Measurements from ENCODE around the gene VPS13D. TPM values are rescaled to one million over a fixed set of nuclear protein-coding genes. Genes with fewer than 3 reads are reported as not detected.
"Not testable (repeated sequence)": the region's sequence is repeated elsewhere in the genome, so short reads cannot be mapped to it uniquely, and the experiment has no call there.

Gene VPS13D
- total RNA-seq, 2 donors from 2014 or later = 54.0 to 63.3 TPM

DNA sequence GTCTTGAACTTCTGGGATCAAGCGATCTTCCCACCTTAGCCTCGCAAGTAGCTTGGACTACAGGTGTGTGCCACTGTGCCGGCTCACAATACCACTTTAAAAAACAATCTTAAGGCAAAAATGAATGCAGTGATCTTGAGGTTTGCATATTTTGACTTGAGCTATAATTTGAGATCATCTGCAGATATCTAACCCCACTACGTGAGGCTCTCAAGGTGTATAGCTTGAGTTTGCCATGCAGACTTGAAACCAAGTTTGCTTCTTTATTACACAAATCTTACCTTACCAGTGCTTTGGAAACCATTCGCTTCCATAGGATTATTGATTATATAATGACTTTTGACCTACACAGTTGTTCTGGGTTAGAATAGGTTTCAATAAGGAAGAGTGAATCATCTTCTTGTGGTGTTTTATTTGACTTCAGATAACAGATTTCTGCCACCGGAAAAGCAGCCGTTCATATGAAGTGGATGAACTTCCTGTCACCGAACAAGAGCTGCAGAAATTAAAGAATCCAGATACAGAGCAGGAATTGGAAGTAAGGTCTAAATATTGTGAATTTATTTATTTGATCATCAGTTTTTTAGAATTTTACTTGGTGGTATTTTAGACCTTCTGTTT lies 155.1 kb downstream of the VPS13D start:
- Histone ChIP-seq H3K9me3 (no peaks in the 10 kb centered on the region), H3K36me3 (replicated peaks in 1 of 2; ENCODE audit: insufficient read depth in 1 of 2, low read depth in 2 of 2) (peaks cover 0 to 10% of the 10 kb centered on the region in 2 donors), H3K27me3 (no peaks in the 10 kb centered on the region), H3K4me1 (peaks cover 22% of the 10 kb centered on the region), H3K4me3 (no peak overlapping the region), H3K27ac (peak overlapping the region in 1 of 4 donors; percentile 6)
- ATAC-seq (no peak), DNase-seq (no peak)
- intact Hi-C loops (cut with DNase I) = no loop called here
- no peak for TF ChIP-seq POLR2A (IDR thresholded peaks at IDR 0.05)
- WGBS, 2 donors = 84 to 85% methylated on average over 8 of the region's 8 CpGs

DNA sequence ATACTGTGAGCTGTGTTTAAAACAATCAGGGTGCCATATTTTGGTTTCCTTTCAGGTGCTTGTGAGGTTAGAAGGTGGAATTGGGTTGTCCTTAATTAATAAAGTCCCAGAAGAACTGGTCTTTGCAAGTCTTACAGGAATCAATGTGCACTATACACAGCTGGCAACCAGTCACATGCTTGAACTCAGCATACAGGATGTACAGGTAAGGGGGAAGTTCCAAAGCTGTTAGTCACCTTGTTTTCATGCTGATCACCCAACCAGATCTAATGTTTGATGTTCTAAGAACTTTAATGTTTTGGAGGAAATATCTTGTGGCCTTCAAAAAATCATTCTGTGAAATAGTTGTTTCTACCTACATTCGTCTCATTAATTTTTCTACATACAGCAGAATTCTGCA lies 156.3 kb downstream of the VPS13D start:
- H3K9me3 ChIP-seq = no peaks in the 10 kb centered on the region
- peak overlapping the region in 1 of 4 donors; percentile 37 for H3K27ac ChIP-seq
- no peak overlapping the region for H3K4me3 ChIP-seq
- DNase-seq (peak in 2 of 4 donors; percentile 41 to 74), ATAC-seq (no peak)
- peaks cover 12% of the 10 kb centered on the region for H3K4me1 ChIP-seq
- intact Hi-C loops (cut with DNase I) = no loop called here
- TF ChIP-seq, protein P1, sequence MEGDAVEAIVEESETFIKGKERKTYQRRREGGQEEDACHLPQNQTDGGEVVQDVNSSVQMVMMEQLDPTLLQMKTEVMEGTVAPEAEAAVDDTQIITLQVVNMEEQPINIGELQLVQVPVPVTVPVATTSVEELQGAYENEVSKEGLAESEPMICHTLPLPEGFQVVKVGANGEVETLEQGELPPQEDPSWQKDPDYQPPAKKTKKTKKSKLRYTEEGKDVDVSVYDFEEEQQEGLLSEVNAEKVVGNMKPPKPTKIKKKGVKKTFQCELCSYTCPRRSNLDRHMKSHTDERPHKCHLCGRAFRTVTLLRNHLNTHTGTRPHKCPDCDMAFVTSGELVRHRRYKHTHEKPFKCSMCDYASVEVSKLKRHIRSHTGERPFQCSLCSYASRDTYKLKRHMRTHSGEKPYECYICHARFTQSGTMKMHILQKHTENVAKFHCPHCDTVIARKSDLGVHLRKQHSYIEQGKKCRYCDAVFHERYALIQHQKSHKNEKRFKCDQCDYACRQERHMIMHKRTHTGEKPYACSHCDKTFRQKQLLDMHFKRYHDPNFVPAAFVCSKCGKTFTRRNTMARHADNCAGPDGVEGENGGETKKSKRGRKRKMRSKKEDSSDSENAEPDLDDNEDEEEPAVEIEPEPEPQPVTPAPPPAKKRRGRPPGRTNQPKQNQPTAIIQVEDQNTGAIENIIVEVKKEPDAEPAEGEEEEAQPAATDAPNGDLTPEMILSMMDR (IDR thresholded peaks at IDR 0.05) = no peak
- no peak for TF ChIP-seq POLR2A (IDR thresholded peaks at IDR 0.05)
- H3K27me3 ChIP-seq = no peaks in the 10 kb centered on the region
- H3K36me3 ChIP-seq (replicated peaks in 1 of 2; ENCODE audit: insufficient read depth in 1 of 2, low read depth in 2 of 2) = peaks cover 0 to 10% of the 10 kb centered on the region in 2 donors
- 94 to 100% methylated on average over 1 of the region's 1 CpG for WGBS, 2 donors

DNA sequence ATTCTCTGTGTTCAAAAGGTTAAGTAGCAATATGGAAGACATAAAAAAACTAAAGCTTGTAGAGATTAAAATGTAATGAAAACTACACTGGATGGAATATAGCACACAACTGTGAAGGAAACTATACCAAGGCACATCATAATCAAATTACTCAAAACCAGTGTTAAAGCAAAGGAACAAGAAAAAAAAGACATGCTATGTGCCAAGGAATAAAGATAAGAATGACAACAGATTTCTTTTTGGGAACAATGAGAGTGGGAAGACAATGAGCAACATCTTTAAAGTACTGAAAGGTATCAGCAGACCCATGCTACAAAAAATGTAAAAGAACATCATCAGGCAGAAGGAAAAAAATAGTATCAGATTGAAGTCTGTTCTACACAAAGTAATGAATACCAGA lies 157.8 kb downstream of the VPS13D start:
- TF ChIP-seq, protein P1 (IDR thresholded peaks at IDR 0.05) = no peak
- no peak for TF ChIP-seq POLR2A (IDR thresholded peaks at IDR 0.05)
- intact Hi-C loops (cut with DNase I) = no loop called here
- ATAC-seq = no peak
- Histone ChIP-seq H3K4me3 (no peak overlapping the region), H3K4me1 (no peaks in the 10 kb centered on the region), H3K9me3 (no peaks in the 10 kb centered on the region), H3K27me3 (no peaks in the 10 kb centered on the region), H3K36me3 (replicated peaks in 1 of 2; ENCODE audit: insufficient read depth in 1 of 2, low read depth in 2 of 2) (peaks cover 0 to 10% of the 10 kb centered on the region in 2 donors), H3K27ac (no peak overlapping the region)
- DNase-seq = no peak

DNA sequence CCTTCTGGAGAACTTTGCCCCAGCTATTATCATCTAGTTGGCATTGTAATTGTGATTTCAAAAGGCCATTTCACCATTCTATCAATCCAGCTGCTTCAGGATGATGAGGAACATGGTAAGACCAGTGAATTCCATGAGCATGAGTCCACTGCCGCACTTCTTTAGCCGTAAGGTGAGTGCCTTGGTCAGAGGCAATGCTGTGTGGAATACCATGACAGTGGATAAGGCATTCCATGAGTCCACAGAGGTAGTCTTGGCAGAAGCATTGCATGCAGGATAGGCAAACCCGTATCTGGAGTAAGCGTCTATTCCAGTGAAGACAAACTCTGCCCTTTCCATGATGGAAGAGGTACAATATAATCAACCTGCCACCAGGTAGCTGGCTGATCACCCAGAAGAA lies 160.5 kb downstream of the VPS13D start:
- ATAC-seq; H3K27ac ChIP-seq; H3K4me3 ChIP-seq; H3K27me3 ChIP-seq; H3K9me3 ChIP-seq; H3K36me3 ChIP-seq (replicated peaks in 1 of 2; ENCODE audit: insufficient read depth in 1 of 2, low read depth in 2 of 2); intact Hi-C loops (cut with DNase I); H3K4me1 ChIP-seq; DNase-seq: not testable (repeated sequence)
- 98% methylated on average over 4 of the region's 4 CpGs for WGBS, 2 donors

DNA sequence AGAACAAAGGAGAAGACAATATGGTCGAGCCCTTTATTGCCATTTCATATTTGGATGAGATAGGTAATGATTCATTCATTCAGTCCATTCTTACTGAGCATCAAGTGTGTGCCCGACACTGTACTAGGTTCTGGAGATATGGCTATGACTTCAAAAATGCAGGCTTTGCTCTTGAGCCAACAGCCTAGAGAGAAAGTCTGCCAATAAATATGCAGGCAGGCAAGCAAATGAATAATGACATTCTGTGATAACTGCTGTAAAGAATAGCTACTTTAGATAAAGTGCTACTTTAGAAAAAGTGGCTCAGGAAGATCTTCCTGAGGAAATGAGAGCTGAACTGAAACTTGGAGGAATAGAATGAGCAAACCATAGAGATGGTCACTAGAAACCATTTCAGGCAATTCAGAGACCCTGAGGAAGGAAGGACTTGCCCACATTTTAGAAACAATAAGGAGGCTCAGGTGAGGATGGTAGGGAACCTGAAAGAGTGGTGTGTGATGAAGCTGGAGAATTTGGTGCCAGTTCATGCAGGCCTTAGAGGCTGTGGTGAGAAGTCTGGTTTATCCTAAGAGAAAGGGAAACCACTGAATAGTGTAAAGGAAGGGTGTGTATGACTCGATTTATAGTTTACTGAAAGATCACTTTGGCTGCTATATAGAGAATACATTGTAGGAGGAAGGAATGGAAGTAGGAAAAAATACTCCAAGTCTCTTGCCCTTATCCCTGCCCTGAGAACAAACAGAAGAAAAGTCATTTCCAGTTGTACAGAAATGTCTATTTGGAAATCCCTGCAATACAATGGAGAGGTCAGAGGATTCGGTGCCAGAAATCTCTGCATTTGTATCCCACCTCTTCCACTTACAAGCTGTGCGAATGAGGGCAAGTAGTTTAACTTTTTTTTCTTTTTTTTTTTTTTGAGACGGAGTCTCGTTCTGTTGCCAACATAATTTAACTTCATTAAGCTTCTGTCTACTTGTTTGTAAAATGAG lies 167.9 kb downstream of the VPS13D start:
- intact Hi-C loops (cut with DNase I) = no loop called here
- peaks cover 27% of the 10 kb centered on the region for H3K4me1 ChIP-seq
- DNase-seq = no peak
- no peak overlapping the region for H3K27ac ChIP-seq
- ATAC-seq = no peak
- H3K4me3 ChIP-seq = no peak overlapping the region
- H3K27me3 ChIP-seq = no peaks in the 10 kb centered on the region
- no peaks in the 10 kb centered on the region for H3K9me3 ChIP-seq
- 73 to 75% methylated on average over 7 of the region's 7 CpGs for WGBS, 2 donors
- TF ChIP-seq, protein P1 (IDR thresholded peaks at IDR 0.05) = no peak
- no peaks in the 10 kb centered on the region for H3K36me3 ChIP-seq (replicated peaks in 1 of 2; ENCODE audit: insufficient read depth in 1 of 2, low read depth in 2 of 2)

All from body of pancreas (tissue), 4 donors.